ENCODE results near the gene NOTCH1.

DNA sequence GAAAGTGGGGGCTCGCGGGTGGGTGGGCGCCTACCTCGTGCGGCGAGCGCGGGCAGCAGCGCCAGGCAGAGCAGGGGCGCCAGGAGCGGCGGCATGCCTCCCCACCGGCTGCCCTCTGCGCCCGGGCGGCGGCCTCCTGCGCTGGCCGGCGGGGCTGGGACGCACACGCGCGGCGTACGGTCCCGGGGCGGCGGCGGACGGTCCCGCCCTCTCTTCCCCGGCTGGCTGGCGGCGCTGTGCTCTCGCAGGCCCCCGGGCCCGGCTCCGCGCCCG is 220 bp downstream of the NOTCH1 start:
- TF ChIP-seq POLR2A (IDR thresholded peaks at IDR 0.05): no peak
- no peak for TF ChIP-seq CTCF (IDR thresholded peaks at IDR 0.05)
- no peak for TF ChIP-seq POLR2AphosphoS5 (IDR thresholded peaks at IDR 0.05)
